GM10248 (cell line): ENCODE measurements around the gene SSX1.
"Not testable (repeated sequence)": the region's sequence is repeated elsewhere in the genome, so short reads cannot be mapped to it uniquely, and the experiment has no call there.

Source experiments
- CTCF ChIA-PET: fragments of 300-600 bp; sonication (Branson Sonifier 250); formaldehyde crosslinking; extraction: SDS; loops from one replicate; lab custom pipeline; 2021; ENCODE audit warnings: antibody characterized with exemption; lab: Yijun Ruan, JAX
- POLR2A ChIA-PET: fragments of 350-650 bp; sonication (Branson Sonifier 250); formaldehyde crosslinking; extraction: SDS; loops from one replicate; lab custom pipeline; 2020; ENCODE audit warnings: antibody characterized with exemption; lab: Yijun Ruan, JAX
- DNase-seq: peaks from one replicate; pipeline ENCODE4 v3.0.0; 2012; ENCODE audit errors: extremely low spot score
- CTCF ChIP-seq: IDR thresholded peaks from 2 replicates; pipeline ENCODE4 v1.5.1; 2012; ENCODE audit warnings: mild to moderate bottlenecking, low read depth; ENCODE audit errors: extremely low read depth, missing control alignments, control extremely low read depth

The SSX1 gene

GRCh38 chrX:48255062-48255796 lies at the start of gene SSX1:
TSS of gene SSX1 (plus strand) at chrX:48255392. CDS start at chrX:48257242, 1,850 bp downstream.
- CTCF ChIA-PET, POLR2A ChIA-PET, DNase-seq: not testable (repeated sequence)

GRCh38 chrX:48214341-48214740 lies 40.9 kb upstream of the SSX1 start:
- DNase-seq, POLR2A ChIA-PET, CTCF ChIA-PET: not testable (repeated sequence)

GRCh38 chrX:48224196-48224595 lies 31.0 kb upstream of the SSX1 start:
- POLR2A ChIA-PET, DNase-seq, CTCF ChIA-PET: not testable (repeated sequence)

GRCh38 chrX:48252945-48253344 lies 2.2 kb upstream of the SSX1 start:
- DNase-seq, POLR2A ChIA-PET, CTCF ChIA-PET: not testable (repeated sequence)

GRCh38 chrX:48274365-48274764 lies 19.2 kb downstream of the SSX1 start:
- DNase-seq, CTCF ChIA-PET, POLR2A ChIA-PET: not testable (repeated sequence)

- TF ChIP-seq CTCF = no peak
- ChIA-PET CTCF (no interaction called here), POLR2A (no interaction called here)
- DNase-seq = no peak
These were observed 23.8 kb downstream of the SSX1 start for GRCh38 chrX:48278958-48279357.

- CTCF ChIA-PET, DNase-seq, POLR2A ChIA-PET: not testable (repeated sequence)
These were observed 25.5 kb downstream of the SSX1 start for GRCh38 chrX:48280729-48281128.

- POLR2A ChIA-PET = no interaction called here
- no peak for TF ChIP-seq CTCF
- CTCF ChIA-PET = no interaction called here
- DNase-seq = no peak
These were observed 51.0 kb downstream of the SSX1 start for GRCh38 chrX:48306175-48306574.

- POLR2A ChIA-PET, CTCF ChIA-PET: not testable (repeated sequence)
These were observed 58.8 kb downstream of the SSX1 start for GRCh38 chrX:48313996-48314395.

More at GRCh38 chrX:48313996-48314395, 58.8 kb downstream of the SSX1 start:
- DNase-seq = not testable (repeated sequence)
